Mesenchymal stem cell (in vitro differentiated cells and primary cell): ENCODE measurements around the gene CLDN20.

Experiments
- DNase-seq: peaks from one replicate; pipeline ENCODE4 v3.0.0-alpha.2; 2013
- H2AFZ ChIP-seq: one replicate; pipeline ENCODE4 v1.6.1; 2013; ENCODE audit warnings: low read depth, mild to moderate bottlenecking, control low read depth, inconsistent platforms, low read length, moderate library complexity
- H2AK5ac ChIP-seq: 2 replicates; pipeline ENCODE4 v1.6.1; 2013; ENCODE audit warnings: low read length, moderate library complexity, mild to moderate bottlenecking, inconsistent platforms; ENCODE audit not compliant: severe bottlenecking
- H2BK120ac ChIP-seq: one replicate; pipeline ENCODE4 v1.6.1; 2013; ENCODE audit warnings: low read depth, mild to moderate bottlenecking, inconsistent platforms, low read length, moderate library complexity
- H2BK12ac ChIP-seq, 2 experiments: one replicate each; pipeline ENCODE4 v1.6.1; 2013; ENCODE audit warnings: inconsistent platforms in 2 of 2, low read length in 2 of 2, mild to moderate bottlenecking in 2 of 2, moderate library complexity in 2 of 2, control low read depth in 1 of 2
- H2BK15ac ChIP-seq: one replicate; pipeline ENCODE4 v1.6.1; 2013; ENCODE audit warnings: mild to moderate bottlenecking, low read depth, inconsistent platforms; ENCODE audit not compliant: poor library complexity, severe bottlenecking
- H2BK5ac ChIP-seq: 2 replicates; pipeline ENCODE4 v1.6.1; 2013; ENCODE audit warnings: low read depth, mild to moderate bottlenecking, low read length, control low read depth, inconsistent platforms; ENCODE audit not compliant: poor library complexity, severe bottlenecking
- H3K14ac ChIP-seq, 2 experiments: one replicate each; pipeline ENCODE4 v1.6.1; 2013; ENCODE audit warnings: inconsistent platforms in 2 of 2, low read length in 2 of 2, control low read depth in 1 of 2, mild to moderate bottlenecking in 1 of 2, moderate library complexity in 1 of 2
- H3K18ac ChIP-seq, 2 experiments: one replicate each; pipeline ENCODE4 v1.6.1; 2013; ENCODE audit warnings: inconsistent platforms in 2 of 2, low read length in 2 of 2, control low read depth in 1 of 2, low read depth in 1 of 2, mild to moderate bottlenecking in 1 of 2
- H3K23ac ChIP-seq, 2 experiments: one replicate each; pipeline ENCODE4 v1.6.1; 2013; ENCODE audit warnings: inconsistent platforms in 2 of 2, low read length in 2 of 2, mild to moderate bottlenecking in 2 of 2, moderate library complexity in 2 of 2, control low read depth in 1 of 2
- H3K27ac ChIP-seq: 2 replicates; pipeline ENCODE4 v1.5.1; 2013; ENCODE audit warnings: mild to moderate bottlenecking, moderate library complexity, low read length, control low read depth, inconsistent platforms; ENCODE audit not compliant: poor library complexity, severe bottlenecking
- H3K27me3 ChIP-seq, 2 experiments: 2 replicates each; pipeline versions ENCODE4 v1.6.1 to v1.7.0; 2013; ENCODE audit warnings: low read length in 2 of 2, mild to moderate bottlenecking in 2 of 2, moderate library complexity in 2 of 2, control low read depth in 1 of 2, inconsistent platforms in 1 of 2; ENCODE audit not compliant: control insufficient read depth in 1 of 2, insufficient read depth in 1 of 2
- H3K36me3 ChIP-seq, 2 experiments: 2 replicates each; pipeline versions ENCODE4 v1.6.1 to v1.7.0; 2013; ENCODE audit warnings: low read length in 2 of 2, control low read depth in 1 of 2, inconsistent platforms in 1 of 2, low read depth in 1 of 2, mild to moderate bottlenecking in 1 of 2; ENCODE audit not compliant: insufficient read depth in 2 of 2, control insufficient read depth in 1 of 2
- H3K4ac ChIP-seq, 2 experiments: one replicate each; pipeline ENCODE4 v1.6.1; 2013; ENCODE audit warnings: inconsistent platforms in 2 of 2, low read length in 2 of 2, mild to moderate bottlenecking in 2 of 2, moderate library complexity in 2 of 2, control low read depth in 1 of 2, low read depth in 1 of 2
- H3K4me1 ChIP-seq: 2 replicates; pipeline ENCODE4 v1.6.1; 2013; ENCODE audit warnings: low read depth, low read length, control low read depth; ENCODE audit not compliant: control insufficient read depth, insufficient read depth
- H3K4me2 ChIP-seq: 2 replicates; pipeline ENCODE4 v1.6.1; 2013; ENCODE audit warnings: low read length, mild to moderate bottlenecking, inconsistent platforms; ENCODE audit not compliant: poor library complexity, severe bottlenecking
- H3K4me3 ChIP-seq, 2 experiments: 2 replicates each; pipeline versions ENCODE4 v1.5.1 to v1.7.0; 2013; ENCODE audit warnings: low read length in 2 of 2, mild to moderate bottlenecking in 2 of 2, control low read depth in 1 of 2, low read depth in 1 of 2; ENCODE audit not compliant: insufficient read depth in 1 of 2
- H3K79me1 ChIP-seq: replicated peaks from 2 replicates; pipeline ENCODE4 v1.6.1; 2013; ENCODE audit warnings: mild to moderate bottlenecking, control low read depth, low read length, inconsistent platforms; ENCODE audit not compliant: poor library complexity, severe bottlenecking
- H3K9ac ChIP-seq: 2 replicates; pipeline ENCODE4 v1.7.0; 2013; ENCODE audit warnings: mild to moderate bottlenecking, low read length, moderate library complexity
- H3K9me3 ChIP-seq: 2 replicates; pipeline ENCODE4 v1.7.0; 2013; ENCODE audit warnings: mild to moderate bottlenecking, low read length; ENCODE audit not compliant: control insufficient read depth
- H4K8ac ChIP-seq: one replicate; pipeline ENCODE4 v1.6.1; 2013; ENCODE audit warnings: inconsistent platforms, mild to moderate bottlenecking, low read length, moderate library complexity
- H4K91ac ChIP-seq: one replicate; pipeline ENCODE4 v1.6.1; 2013; ENCODE audit warnings: mild to moderate bottlenecking, low read length, inconsistent platforms
- whole genome bisulfite sequencing: methylation state at CpG from one replicate; pipeline ENCODE4 v1.1.7; 2013; ENCODE audit warnings: mixed read lengths; 5-methylcytosine and 5-hydroxymethylcytosine counted together

The CLDN20 gene

GRCh38 chr6:155219299-155219698 is 44.5 kb upstream of the CLDN20 start:
- Histone ChIP-seq H3K4me1 (peaks cover 2% of the 10 kb centered on the region), H3K27me3 (no peaks in the 10 kb centered on the region), H2BK15ac (no peak overlapping the region), H3K9me3 (no peaks in the 10 kb centered on the region), H2BK120ac (no peak overlapping the region), H3K79me1 (no peaks in the 10 kb centered on the region), H3K4me3 (no peak overlapping the region), H3K9ac (no peak overlapping the region), H4K91ac (no peak overlapping the region), H2AFZ (no peak overlapping the region), H4K8ac (no peak overlapping the region), H2BK12ac (no peak overlapping the region), H3K14ac (no peak overlapping the region), H3K4ac (no peak overlapping the region), H3K36me3 (no peaks in the 10 kb centered on the region), H3K23ac (no peak overlapping the region), H2BK5ac (no peak overlapping the region), H3K27ac (no peak overlapping the region), H3K18ac (no peak overlapping the region), H3K4me2 (no peak overlapping the region), H2AK5ac (no peak overlapping the region)
- WGBS: 96% methylated on average over 7 of the region's 7 CpGs
- DNase-seq: no peak

- no peak overlapping the region for H3K14ac ChIP-seq
- H3K9ac ChIP-seq: no peak overlapping the region
- no peak overlapping the region for H2BK15ac ChIP-seq
- no peak overlapping the region for H2AK5ac ChIP-seq
- H3K9me3 ChIP-seq: no peaks in the 10 kb centered on the region
- no peak overlapping the region for H3K4me2 ChIP-seq
- no peaks in the 10 kb centered on the region for H3K79me1 ChIP-seq
- H2BK120ac ChIP-seq: no peak overlapping the region
- peaks cover 6% of the 10 kb centered on the region for H3K4me1 ChIP-seq
- no peak overlapping the region for H2AFZ ChIP-seq
- WGBS: 98% methylated on average over 5 of the region's 5 CpGs
- H4K91ac ChIP-seq: no peak overlapping the region
- H2BK12ac ChIP-seq: no peak overlapping the region
- DNase-seq: no peak
- H3K18ac ChIP-seq: no peak overlapping the region
- no peak overlapping the region for H3K27ac ChIP-seq
- H3K36me3 ChIP-seq: no peaks in the 10 kb centered on the region
- H2BK5ac ChIP-seq: no peak overlapping the region
- H3K4ac ChIP-seq: no peak overlapping the region
- H3K23ac ChIP-seq: no peak overlapping the region
- no peak overlapping the region for H4K8ac ChIP-seq
- H3K27me3 ChIP-seq: no peaks in the 10 kb centered on the region
- H3K4me3 ChIP-seq: no peak overlapping the region
Observed at GRCh38 chr6:155219858-155220301, 43.9 kb upstream of the CLDN20 start.

GRCh38 chr6:155221086-155221485 is 42.7 kb upstream of the CLDN20 start:
- 82% methylated on average over 4 of the region's 4 CpGs for WGBS

GRCh38 chr6:155222506-155222905 is 41.3 kb upstream of the CLDN20 start:
- Histone ChIP-seq H2BK15ac (no peak overlapping the region), H4K91ac (no peak overlapping the region), H3K14ac (no peak overlapping the region), H4K8ac (no peak overlapping the region), H3K27ac (no peak overlapping the region), H3K4me2 (no peak overlapping the region), H3K4me1 (peaks cover 7% of the 10 kb centered on the region), H2BK5ac (no peak overlapping the region), H2BK120ac (no peak overlapping the region), H3K23ac (no peak overlapping the region), H3K79me1 (no peaks in the 10 kb centered on the region), H3K4me3 (no peak overlapping the region), H2BK12ac (no peak overlapping the region), H2AK5ac (no peak overlapping the region), H3K9me3 (no peaks in the 10 kb centered on the region), H3K4ac (no peak overlapping the region), H3K36me3 (no peaks in the 10 kb centered on the region), H3K9ac (no peak overlapping the region), H3K18ac (no peak overlapping the region), H2AFZ (no peak overlapping the region), H3K27me3 (no peaks in the 10 kb centered on the region)
- no peak for DNase-seq
- WGBS: 95% methylated on average over 4 of the region's 4 CpGs

More at GRCh38 chr6:155221086-155221485, 42.7 kb upstream of the CLDN20 start:
- no peak overlapping the region for H3K4me3 ChIP-seq
- no peak overlapping the region for H2BK12ac ChIP-seq
- no peak overlapping the region for H2AK5ac ChIP-seq
- no peak overlapping the region for H3K23ac ChIP-seq
- no peak overlapping the region for H2BK5ac ChIP-seq
- H3K27ac ChIP-seq: no peak overlapping the region
- H3K9me3 ChIP-seq: no peaks in the 10 kb centered on the region
- H3K27me3 ChIP-seq: no peaks in the 10 kb centered on the region
- no peak overlapping the region for H3K4ac ChIP-seq
- no peak overlapping the region for H2BK120ac ChIP-seq
- H3K79me1 ChIP-seq: no peaks in the 10 kb centered on the region
- H4K8ac ChIP-seq: no peak overlapping the region
- no peak overlapping the region for H3K4me2 ChIP-seq
- H3K18ac ChIP-seq: no peak overlapping the region
- no peak overlapping the region for H3K14ac ChIP-seq
- no peaks in the 10 kb centered on the region for H3K36me3 ChIP-seq
- H3K9ac ChIP-seq: no peak overlapping the region
- no peak overlapping the region for H2AFZ ChIP-seq
- peaks cover 7% of the 10 kb centered on the region for H3K4me1 ChIP-seq
- DNase-seq: no peak
- H4K91ac ChIP-seq: no peak overlapping the region
- no peak overlapping the region for H2BK15ac ChIP-seq
